GM21737 (cell line): ENCODE data around the gene HTATSF1.
A peak's percentile ranks its signal among the peaks of the same experiment; 100 is the strongest.

Experiments
- ATAC-seq: cut with Tn5 transposase; IDR thresholded peaks from one replicate; pipeline ENCODE4 v1.9.1; 2021; ENCODE audit warnings: mild to moderate bottlenecking, moderate library complexity; ENCODE audit not compliant: unreplicated experiment

Gene HTATSF1

DNA sequence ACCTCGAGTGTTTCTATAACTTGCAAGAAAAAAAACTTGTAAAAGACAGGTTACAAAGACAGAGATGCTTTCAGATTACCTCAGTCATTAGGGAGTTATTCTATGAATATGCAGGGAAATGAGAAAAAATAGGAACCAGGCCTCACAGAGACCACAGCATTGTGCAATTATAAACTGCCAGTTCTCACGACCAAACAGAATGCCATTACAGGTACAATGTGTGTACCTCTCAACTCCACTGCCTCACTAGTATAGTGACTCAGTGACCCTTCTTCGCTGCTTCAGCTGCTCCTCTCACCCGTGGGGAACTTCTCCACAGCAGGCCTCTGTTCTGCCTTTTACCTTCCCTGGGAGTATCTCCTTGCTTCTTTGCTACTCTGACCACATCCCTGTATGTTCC, 2.3 kb upstream of the HTATSF1 start:
- no peak for ATAC-seq

DNA sequence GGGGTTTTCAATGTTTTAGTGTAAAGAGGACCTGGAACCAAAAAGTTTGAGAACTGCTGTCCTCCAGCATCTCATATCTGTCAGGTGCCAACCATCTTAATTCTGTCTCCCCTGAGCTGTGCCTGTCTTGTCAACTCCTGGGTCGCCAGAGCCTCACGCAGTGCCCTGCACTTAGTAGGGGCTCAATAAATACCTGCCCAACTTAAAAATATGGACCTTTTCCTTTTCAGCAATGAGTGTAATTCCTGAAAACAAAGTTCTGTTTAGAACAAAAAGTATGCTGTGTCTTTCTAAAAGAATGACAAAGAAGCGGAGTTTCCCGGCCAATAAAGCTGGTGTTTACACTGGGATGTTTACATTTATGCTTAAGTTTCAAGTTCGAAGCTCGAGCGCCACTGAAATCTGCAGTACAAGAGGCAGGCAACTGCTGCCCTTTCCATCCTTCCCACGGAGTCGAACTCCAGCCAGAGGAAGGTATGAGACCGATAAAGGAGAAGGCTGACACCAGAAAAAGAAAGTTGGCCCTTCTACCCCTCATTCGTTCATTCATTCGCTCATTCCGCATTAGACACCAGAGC, 1.1 kb upstream of the HTATSF1 start:
- no peak for ATAC-seq

DNA sequence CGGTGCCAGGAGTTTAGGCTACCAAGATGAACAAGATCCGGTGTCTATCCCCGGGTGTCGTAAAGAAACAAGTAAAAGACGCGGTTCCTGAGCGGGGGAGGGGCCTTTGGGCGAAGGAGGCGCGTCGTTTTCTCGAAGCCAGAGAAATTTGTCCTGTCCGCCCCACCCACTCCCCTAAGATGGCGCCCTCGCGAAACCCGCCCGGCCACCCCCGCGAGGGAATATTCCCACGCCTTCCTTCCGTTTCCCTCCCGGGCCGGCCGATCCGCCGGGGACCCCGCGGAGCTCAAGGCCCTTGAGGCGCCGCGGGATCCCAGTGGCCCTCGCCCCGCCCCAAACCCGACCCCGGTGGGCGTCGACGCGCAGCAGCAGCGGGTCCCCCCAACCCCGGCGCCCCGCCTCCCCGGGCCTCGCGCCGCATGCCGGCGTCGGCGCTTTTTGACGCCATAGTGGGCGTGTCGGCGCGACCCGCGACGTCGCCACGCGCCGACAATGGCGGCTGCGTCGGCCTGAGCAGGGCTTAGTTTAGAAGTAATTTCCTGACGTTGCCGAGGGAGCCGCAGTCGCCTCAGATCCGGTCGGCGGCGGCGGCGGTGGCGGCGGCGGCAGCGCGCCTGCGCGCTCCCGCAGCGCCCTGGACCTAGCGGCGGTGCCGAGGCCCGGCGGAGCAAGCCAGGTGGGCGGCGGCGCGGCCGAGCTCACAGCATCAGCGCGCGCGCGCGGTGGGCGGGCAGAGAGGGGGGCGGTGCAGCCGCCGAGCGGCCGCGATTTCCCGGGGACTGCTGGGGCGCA, 432 bp upstream of the HTATSF1 start:
- ATAC-seq, result peak; percentile 84

DNA sequence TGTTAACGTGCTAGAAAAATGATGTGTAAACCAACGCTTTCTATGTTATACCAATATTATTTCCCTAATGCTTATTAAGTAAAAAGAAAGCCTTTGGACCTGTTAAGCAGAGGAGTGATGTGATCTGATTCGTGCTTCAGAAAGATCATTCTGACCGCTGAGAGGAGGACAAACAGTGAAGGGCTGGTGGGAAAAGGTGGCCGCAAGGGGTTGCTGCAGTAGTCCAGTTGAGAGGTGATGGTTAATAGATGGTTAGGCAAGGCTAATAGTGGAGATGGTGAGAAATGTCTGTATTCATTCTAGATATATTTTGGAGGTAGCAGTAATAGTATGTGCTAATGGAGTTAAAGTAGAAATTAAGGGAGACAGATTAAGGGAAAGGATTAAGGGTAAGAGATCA, 21.7 kb downstream of the HTATSF1 start:
- ATAC-seq, result no peak

DNA sequence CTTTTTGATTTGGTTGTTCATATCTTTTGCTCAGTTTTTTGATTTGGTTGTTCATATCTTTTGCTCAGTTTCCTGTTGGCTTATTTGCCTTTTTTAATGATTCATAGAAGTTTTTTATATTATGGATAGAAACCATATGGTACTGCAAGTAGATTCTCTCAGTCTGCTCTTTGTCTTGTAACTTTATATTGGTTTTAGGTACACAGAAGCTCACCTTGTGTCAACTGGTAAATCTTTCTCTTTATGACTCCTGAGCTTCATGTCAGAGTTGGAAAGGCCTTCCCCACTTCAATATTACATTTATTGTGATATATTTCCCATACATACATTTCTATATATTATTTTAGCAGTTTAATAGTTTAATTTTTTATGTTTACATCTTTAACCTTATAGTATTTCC, 26.4 kb downstream of the HTATSF1 start:
- ATAC-seq, result no peak

DNA sequence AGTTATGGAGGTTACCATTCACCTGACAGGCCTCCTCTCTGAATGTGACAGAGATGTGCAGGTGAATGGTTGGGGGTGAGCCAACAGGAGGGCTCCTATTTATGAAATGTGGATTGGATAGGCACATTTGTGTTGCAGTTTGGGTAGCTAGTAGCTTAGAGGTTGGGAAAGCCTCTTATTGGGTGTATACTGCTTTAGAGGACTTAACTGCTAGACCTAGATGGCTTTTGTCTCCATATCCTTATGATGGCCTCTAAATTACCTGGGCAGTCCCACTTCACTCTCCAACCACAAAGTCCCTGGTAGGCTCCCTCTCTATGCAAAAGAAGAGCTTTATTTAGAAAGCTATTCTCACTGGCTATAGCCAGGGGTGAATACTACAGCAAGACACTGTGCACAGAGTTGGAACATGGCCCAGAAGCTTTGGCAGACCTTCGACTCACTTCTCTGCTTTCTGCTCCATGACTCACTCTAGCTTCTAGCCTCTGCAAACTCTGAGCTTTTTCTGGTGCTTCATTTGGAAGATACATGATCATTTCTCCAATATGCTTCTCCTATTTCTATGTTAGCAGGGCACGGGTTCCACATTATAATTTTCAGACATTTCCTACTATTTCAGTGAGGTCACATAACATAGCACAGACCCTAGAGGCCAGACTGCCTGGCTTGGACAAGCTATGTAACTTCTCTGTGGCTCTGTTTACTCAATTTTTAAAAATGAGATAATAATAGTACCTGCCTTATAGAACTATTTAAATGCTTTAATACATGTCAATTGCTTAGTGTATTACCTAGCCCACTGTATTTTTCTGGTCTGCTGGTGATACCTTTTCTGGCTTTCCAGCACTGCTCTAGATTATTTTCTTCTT, 28.6 kb downstream of the HTATSF1 start:
- ATAC-seq, result no peak

DNA sequence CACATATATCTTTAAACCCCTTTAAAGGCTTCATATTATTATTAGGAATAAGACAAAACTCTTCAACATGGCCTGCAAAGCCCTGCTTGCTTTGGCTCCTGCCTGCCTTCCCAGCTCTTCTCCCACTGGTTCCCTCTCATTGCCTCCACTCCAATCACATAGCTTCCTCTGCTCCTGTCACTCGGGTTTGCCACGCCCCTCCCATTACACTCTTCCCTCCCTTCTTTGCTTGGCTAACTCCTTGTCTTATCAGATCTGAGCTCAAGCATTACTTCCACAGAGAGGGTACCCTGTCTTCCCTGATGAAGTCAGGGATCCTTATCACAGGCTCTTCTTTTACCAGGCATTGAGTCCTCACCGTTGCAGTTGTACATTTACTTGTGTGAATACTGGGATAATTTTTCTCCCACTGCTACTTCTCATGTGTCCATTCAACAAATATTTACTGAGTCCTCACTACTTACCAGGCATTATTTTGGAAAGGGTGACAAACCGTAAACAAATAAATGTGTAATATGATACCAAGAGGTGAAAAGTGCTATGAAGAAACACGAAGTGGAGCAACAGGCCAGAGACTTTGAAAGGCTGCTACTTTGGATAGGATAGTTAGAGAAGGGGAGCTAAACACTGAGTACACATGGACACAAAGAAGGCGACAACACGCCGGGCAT, 31.4 kb downstream of the HTATSF1 start:
- no peak for ATAC-seq

GRCh38 chrX:136529795-136530194, 32.4 kb downstream of the HTATSF1 start:
- no peak for ATAC-seq

DNA sequence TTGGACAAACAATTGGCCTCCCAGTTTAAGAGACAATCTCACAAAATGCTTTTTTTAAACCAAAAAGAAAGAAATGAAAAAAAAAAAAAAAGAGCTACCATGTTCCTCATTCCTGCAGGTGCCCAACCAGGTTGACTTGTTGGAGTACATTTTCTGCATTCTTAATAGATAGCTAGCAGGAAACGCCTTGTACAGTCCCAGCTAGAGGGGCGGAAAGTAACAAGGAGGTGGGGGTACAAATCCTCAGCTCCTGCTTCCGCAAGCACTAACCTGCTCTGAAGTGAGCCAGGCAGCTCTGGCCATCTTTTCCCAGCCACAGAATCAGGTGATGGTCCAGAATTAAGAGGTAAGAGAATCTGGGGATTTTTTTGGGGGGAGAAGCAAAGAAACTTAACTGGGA, 34.6 kb downstream of the HTATSF1 start, which contains the start of gene VGLL1:
Gene VGLL1, plus strand, starts transcription at position 265 of the 400 bp plus-strand sequence. CDS start 3,806 bp downstream, outside the sequence.
- ATAC-seq, result no peak

GRCh38 chrX:136534131-136534530, 36.7 kb downstream of the HTATSF1 start:
- ATAC-seq, result no peak

DNA sequence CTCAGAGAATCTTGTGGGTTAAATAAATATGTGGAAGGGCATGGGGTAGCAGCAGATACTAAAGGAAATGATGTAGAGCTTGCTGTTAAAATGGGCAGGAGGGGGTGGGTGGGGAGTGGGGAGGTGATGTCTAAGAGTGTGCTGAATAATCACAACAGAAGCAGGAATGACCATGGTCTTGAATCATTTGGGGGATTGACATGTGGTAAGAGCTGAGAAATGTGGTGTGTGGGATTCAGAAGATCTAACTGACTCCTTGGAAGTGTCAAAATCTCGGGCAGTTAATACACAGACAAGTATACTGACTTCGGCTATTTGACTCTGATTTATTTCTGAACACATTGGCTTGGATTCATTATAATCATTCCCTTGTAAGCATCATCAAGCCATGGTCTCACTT, 41.4 kb downstream of the HTATSF1 start:
- no peak for ATAC-seq

DNA sequence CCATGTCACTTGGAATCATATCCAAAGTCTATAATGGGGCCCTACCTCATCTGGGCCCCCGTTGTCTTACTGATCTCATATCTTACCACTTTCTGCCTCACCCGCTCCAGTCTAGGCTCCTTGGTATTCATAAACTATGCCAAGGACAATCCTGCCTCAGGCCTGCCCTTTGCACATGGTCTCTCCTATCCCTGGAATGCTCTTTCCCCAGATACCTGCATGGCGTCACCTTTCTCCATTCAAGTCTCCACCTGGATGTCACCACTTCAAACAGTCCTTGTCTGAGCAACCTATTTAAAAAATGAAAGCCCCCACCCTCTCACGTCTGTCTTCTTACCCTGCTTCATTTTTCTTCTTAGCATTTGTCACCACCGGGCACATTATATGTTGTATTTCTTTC, 42.8 kb downstream of the HTATSF1 start:
- ATAC-seq, result no peak

- ATAC-seq, result no peak
Measured at GRCh38 chrX:136541294-136541693, 43.9 kb downstream of the HTATSF1 start.

DNA sequence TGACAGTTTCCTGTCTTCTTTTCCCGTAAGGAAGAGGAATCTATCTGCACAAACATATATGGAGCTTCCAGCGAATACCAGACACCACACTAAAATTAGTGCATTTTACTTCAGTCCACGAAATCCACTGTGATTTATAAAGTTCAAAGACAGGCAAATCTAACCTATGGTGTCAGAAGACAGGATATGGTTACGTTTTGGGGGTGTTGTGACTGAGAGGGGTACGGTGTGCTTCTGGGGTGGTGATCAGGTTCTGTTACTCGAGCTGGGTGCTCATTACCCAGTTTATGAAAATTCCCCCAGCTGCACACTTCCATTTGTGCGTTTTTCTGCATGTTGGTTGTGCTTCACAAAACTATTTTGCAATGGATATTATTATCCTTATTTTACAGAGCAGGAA, 44.9 kb downstream of the HTATSF1 start:
- no peak for ATAC-seq

DNA sequence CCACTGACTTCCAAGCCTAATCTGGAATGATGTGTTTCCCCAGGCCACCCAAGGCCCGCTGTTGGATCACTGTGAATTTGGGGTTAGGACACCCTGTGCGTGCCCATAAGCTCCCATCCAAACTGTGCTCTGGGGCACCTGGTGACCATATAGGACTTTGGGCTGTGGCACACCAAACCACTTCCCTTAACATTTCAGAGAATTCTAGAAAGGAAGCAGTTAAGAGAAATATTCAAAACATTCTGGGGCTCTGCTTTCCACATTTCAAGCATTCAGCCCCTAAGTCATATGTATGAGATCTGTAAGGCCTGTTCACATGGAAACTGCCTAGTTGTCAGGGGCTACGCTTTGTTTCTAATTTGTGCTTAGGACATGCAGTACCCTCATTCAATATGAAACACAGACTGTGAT, 49.0 kb downstream of the HTATSF1 start:
- no peak for ATAC-seq

- no peak for ATAC-seq
Measured at GRCh38 chrX:136549226-136549625, 51.8 kb downstream of the HTATSF1 start.

- no peak for ATAC-seq
Measured at GRCh38 chrX:136551410-136551809, 54.0 kb downstream of the HTATSF1 start.

- ATAC-seq, result no peak
Measured at GRCh38 chrX:136555694-136556093, 58.3 kb downstream of the HTATSF1 start.
